SU-DHL-6 (cell line): Measurements from ENCODE around the gene TMEM120A.

Source experiments
- H2AFZ ChIP-seq: fragments of 200-600 bp; sonication (generic); 2 replicates; pipeline ENCODE4 v1.6.1; 2014; ENCODE audit warnings: low read depth, mild to moderate bottlenecking, moderate library complexity, mixed read lengths, antibody characterized with exemption, low read length; ENCODE audit not compliant: severe bottlenecking
- H3F3A ChIP-seq: fragments of 200-600 bp; shearing (Covaris generic); 2 replicates; pipeline ENCODE4 v1.6.0; 2016; ENCODE audit warnings: antibody characterized with exemption, mild to moderate bottlenecking; ENCODE audit not compliant: insufficient read depth
- H3K27ac ChIP-seq: fragments of 200-600 bp; sonication (generic); 2 replicates; pipeline ENCODE4 v1.5.1; 2016; ENCODE audit warnings: low read depth, mild to moderate bottlenecking, low read length, moderate library complexity, mixed read lengths
- H3K27me3 ChIP-seq: fragments of 200-600 bp; sonication (generic), shearing (Covaris generic); 2 replicates; pipeline ENCODE4 v1.6.0; 2014; ENCODE audit warnings: mild to moderate bottlenecking, low read length
- H3K36me3 ChIP-seq: fragments of 200-600 bp; sonication (generic); 2 replicates; pipeline ENCODE4 v1.6.1; 2014; ENCODE audit warnings: mild to moderate bottlenecking, low read length, mixed read lengths
- H3K4me2 ChIP-seq: fragments of 300-600, 200-600 bp; shearing (Covaris generic), sonication (generic); 2 replicates; pipeline ENCODE4 v1.6.0; 2014; ENCODE audit warnings: low read length, low read depth, mild to moderate bottlenecking; ENCODE audit not compliant: poor library complexity, severe bottlenecking
- H3K4me3 ChIP-seq: fragments of 200-600 bp; sonication (generic); 2 replicates; pipeline ENCODE4 v1.5.1; 2014; ENCODE audit warnings: antibody characterized with exemption, low read length, mild to moderate bottlenecking, mixed read lengths; ENCODE audit not compliant: insufficient read depth, poor library complexity, severe bottlenecking
- H3K79me2 ChIP-seq: fragments of 200-600 bp; sonication (generic); 2 replicates; pipeline ENCODE4 v1.6.1; 2014; ENCODE audit warnings: mild to moderate bottlenecking, low read length, moderate library complexity; ENCODE audit not compliant: insufficient read depth
- H3K9ac ChIP-seq: fragments of 200-600 bp; sonication (generic); 2 replicates; pipeline ENCODE4 v1.7.0; 2014; ENCODE audit warnings: mild to moderate bottlenecking, low read length
- H3K9me2 ChIP-seq: fragments of 200-600 bp; sonication (generic); replicated peaks from 2 replicates; pipeline ENCODE4 v1.6.1; 2014; ENCODE audit warnings: low read length; ENCODE audit not compliant: insufficient read depth
- H3K9me3 ChIP-seq: fragments of 200-600 bp; sonication (generic); 2 replicates; pipeline ENCODE4 v1.6.1; 2014; ENCODE audit warnings: low read length, mixed read lengths; ENCODE audit not compliant: insufficient read depth
- H4K20me1 ChIP-seq: fragments of 200-600 bp; sonication (generic); 2 replicates; pipeline ENCODE4 v1.6.1; 2014; ENCODE audit warnings: low read depth, mild to moderate bottlenecking, antibody characterized with exemption, low read length, moderate library complexity, mixed read lengths
- CTCF ChIP-seq: fragments of 200-600 bp; sonication (generic); IDR thresholded peaks from one replicate; pipeline ENCODE4 v1.5.1; 2017; ENCODE audit warnings: antibody characterized with exemption, mild to moderate bottlenecking, low read length, moderate library complexity; ENCODE audit not compliant: insufficient read depth, poor library complexity, severe bottlenecking
- EZH2phosphoT487 ChIP-seq: fragments of 200-600 bp; sonication (generic), shearing (Covaris generic); conservative IDR thresholded peaks from 2 replicates; pipeline ENCODE4 v1.6.1; 2018; ENCODE audit warnings: mild to moderate bottlenecking, antibody characterized with exemption, low read length, moderate library complexity, mixed read lengths

TMEM120A gene

DNA sequence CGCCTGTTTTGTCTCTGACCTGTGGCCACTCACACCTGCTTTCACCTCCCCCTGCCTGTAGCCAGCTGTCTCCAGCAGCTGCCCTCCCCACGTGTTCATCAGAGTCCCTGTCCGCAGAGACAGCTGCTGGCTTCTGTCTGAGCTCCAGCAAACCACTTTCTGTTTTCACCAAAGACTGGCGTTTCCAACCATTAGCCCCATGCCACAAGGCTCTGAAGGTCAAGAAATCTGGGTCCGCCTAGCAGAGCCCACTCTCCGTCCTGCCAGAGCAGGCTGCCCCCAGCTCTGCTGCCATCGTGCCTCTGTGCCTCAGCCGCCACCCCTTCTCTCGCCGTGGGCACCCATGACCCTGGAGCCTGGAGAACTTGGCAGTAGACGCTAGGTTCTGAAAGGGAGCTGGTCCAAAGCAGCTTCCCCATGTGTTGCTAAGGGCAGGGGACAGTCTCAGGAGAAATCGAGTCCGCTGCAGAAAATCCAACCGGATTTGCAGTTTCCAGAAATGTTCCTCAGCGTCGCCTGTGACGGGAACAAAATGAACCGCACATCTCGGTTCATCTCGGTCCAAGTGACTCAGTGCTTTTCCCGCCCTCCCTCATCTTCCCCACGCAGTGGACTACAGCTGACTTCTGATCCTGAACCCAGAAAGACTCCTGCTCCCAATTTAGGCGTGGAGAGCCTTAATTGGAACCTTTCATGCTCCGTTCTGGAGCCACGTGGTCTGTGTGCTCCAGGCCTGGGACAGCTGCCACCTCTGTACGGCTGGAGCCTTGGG lies 28.0 kb downstream of the TMEM120A start:
- H3K4me2 ChIP-seq = no peak overlapping the region
- H4K20me1 ChIP-seq = no peaks in the 10 kb centered on the region
- H3K79me2 ChIP-seq = no peaks in the 10 kb centered on the region
- no peaks in the 10 kb centered on the region for H3K27me3 ChIP-seq
- no peaks in the 10 kb centered on the region for H3K9me2 ChIP-seq
- no peak overlapping the region for H3K9ac ChIP-seq
- TF ChIP-seq CTCF (no peak), EZH2phosphoT487 (no peak)
- no peak overlapping the region for H3K4me3 ChIP-seq
- H3K27ac ChIP-seq = no peak overlapping the region
- no peak overlapping the region for H2AFZ ChIP-seq
- H3K9me3 ChIP-seq = no peaks in the 10 kb centered on the region
- no peaks in the 10 kb centered on the region for H3K36me3 ChIP-seq
- H3F3A ChIP-seq = no peaks in the 10 kb centered on the region

DNA sequence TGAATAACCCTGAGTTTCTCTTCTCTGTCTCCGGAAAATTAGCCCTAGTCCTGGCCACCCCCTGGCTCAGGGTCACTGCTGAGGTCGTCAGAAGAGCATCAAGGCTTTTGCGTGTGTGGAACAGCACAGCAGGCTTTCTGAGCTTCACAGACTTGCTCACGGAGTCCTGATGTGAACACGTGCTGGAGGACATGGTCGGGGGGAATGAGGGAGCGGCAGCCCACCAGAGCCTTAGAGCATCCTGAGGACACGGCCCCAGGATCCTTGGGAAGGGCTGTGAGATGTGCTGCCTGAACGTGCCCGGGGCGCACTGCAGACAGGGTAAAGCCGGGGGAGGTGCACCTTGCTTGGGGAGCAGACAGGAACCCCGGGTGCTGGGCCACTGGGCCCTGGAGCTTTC lies 28.8 kb downstream of the TMEM120A start:
- Histone ChIP-seq H3K36me3 (no peaks in the 10 kb centered on the region), H3K9me2 (no peaks in the 10 kb centered on the region), H3K27me3 (no peaks in the 10 kb centered on the region), H3K9me3 (no peaks in the 10 kb centered on the region), H3K9ac (no peak overlapping the region), H3F3A (no peaks in the 10 kb centered on the region), H3K4me3 (no peak overlapping the region), H3K4me2 (no peak overlapping the region), H3K27ac (no peak overlapping the region), H2AFZ (no peak overlapping the region), H4K20me1 (no peaks in the 10 kb centered on the region), H3K79me2 (no peaks in the 10 kb centered on the region)
- TF ChIP-seq EZH2phosphoT487 (no peak), CTCF (no peak)

DNA sequence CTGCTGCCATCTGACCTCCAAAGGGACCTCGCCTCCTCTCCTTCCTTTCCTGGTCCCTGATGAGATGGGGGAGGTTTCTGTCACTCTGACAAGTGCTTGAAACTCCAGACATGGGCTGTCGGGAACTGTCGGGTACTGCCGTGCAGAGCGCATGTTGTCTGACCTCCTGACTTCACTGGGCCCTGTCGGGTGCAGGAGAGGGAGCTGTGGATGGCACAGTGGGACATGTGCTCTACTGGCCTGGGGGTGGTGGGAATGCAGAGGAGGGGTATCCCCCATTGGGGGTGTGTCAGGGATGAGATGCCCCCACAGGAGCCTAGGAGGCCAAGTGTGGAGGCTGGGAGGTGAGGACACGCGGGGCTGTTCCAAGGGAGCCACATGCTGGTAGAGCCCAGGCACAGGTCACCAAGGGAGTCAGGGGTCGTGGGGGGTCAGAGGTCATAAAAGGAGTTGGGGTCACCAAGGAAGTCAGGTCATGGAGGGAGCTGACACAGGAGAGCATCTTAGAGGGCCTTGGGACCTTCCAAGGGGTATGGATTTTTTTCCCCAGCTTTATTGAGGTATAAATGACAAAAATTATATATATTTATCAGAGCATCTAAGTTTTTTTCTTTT lies 30.9 kb downstream of the TMEM120A start:
- no peaks in the 10 kb centered on the region for H3K27me3 ChIP-seq
- no peak overlapping the region for H3K9ac ChIP-seq
- H3K79me2 ChIP-seq = no peaks in the 10 kb centered on the region
- TF ChIP-seq CTCF (no peak), EZH2phosphoT487 (no peak)
- H3K9me3 ChIP-seq = no peaks in the 10 kb centered on the region
- no peaks in the 10 kb centered on the region for H3K9me2 ChIP-seq
- no peaks in the 10 kb centered on the region for H4K20me1 ChIP-seq
- H3K4me2 ChIP-seq = no peak overlapping the region
- no peak overlapping the region for H3K27ac ChIP-seq
- no peaks in the 10 kb centered on the region for H3F3A ChIP-seq
- no peak overlapping the region for H3K4me3 ChIP-seq
- no peak overlapping the region for H2AFZ ChIP-seq
- no peaks in the 10 kb centered on the region for H3K36me3 ChIP-seq
